WI38 (cell line): ENCODE measurements around the gene NOL9.

Experiments
- H3K4me3 ChIP-seq: 2 replicates; pipeline ENCODE4 v1.5.1; 2011; ENCODE audit warnings: low read depth, mild to moderate bottlenecking, control low read depth, low read length
- CTCF ChIP-seq: IDR thresholded peaks from 2 replicates; pipeline ENCODE4 v1.5.1; 2012; ENCODE audit warnings: low read depth, mild to moderate bottlenecking, control low read depth, low read length

The NOL9 gene

GRCh38 chr1:6599141-6599975 lies 45.0 kb upstream of the NOL9 start:
- H3K4me3 ChIP-seq = no peak overlapping the region
- no peak for TF ChIP-seq CTCF

GRCh38 chr1:6597777-6598131 lies 43.4 kb upstream of the NOL9 start:
- TF ChIP-seq CTCF = no peak
- no peak overlapping the region for H3K4me3 ChIP-seq

- no peak overlapping the region for H3K4me3 ChIP-seq
- no peak for TF ChIP-seq CTCF
Observed at GRCh38 chr1:6596886-6597776, 42.8 kb upstream of the NOL9 start.

DNA sequence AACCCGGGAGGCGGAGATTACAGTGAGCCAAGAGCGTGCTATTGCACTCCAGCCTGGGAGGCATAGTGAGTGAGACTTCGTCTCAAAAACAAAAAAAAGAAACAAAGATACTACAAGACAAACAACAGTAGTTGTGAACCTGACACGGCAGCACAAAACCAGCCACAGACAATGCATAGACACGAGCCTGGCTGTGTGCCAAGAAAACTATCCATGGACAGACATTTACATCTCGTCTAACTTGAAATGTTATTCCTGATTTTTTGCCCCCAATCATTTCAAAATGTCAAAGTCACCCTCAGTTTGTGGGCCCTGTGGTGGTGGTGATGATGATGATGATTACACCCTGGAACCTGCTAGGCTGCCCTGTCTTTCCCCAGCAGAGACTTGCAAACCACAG lies 42.0 kb upstream of the NOL9 start:
- TF ChIP-seq CTCF = no peak
- no peak overlapping the region for H3K4me3 ChIP-seq

GRCh38 chr1:6594977-6595740 lies 40.8 kb upstream of the NOL9 start:
- no peak overlapping the region for H3K4me3 ChIP-seq
- no peak for TF ChIP-seq CTCF

DNA sequence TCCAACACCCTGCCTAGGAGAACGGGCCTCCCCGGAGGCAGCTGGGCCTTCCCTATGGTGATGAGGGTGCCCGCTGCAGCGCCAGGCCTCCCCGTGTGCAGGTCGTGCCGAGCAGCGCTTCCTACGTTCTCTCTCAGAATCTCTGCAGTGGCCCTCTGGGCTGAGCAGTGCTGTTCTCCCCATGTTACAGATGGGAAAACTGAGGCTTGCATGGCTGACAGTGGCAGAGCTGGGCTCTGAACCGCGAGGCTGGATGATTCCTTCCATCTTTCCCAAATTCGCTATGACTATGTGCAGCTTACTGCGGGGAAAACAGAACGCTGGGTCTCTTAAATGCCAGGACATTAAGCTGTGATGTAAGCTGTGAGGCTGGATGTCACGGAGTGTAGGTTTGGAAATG lies 39.5 kb upstream of the NOL9 start:
- H3K4me3 ChIP-seq = no peak overlapping the region
- TF ChIP-seq CTCF = no peak
